HepG2 (cell line): ENCODE measurements around the gene MRPL51. TPM values are rescaled to one million over a fixed set of nuclear protein-coding genes. Genes with fewer than 3 reads are reported as not detected.

Experiments
- ATAC-seq: fragments of 200-7000 bp; cut with Tn5 transposase; 3 replicates; pipeline ENCODE4 v1.9.1; 2020; ENCODE audit warnings: mild to moderate bottlenecking, moderate library complexity
- BruUV-seq: library from RNA; stranded (reverse); fragments of 400-500 nt; replicated peaks from 2 replicates; lab custom pipeline; 2021; lab: Mats Ljungman, UMichigan
- CTCF ChIA-PET: fragments of 300-600 bp; formaldehyde crosslinking; extraction: SDS; loops from one replicate; lab custom pipeline; 2021; ENCODE audit warnings: low total read pairs, inconsistent platforms, low intra/inter-chr PET ratio; lab: Yijun Ruan, JAX
- POLR2A ChIA-PET: fragments of 350-600 bp; sonication (Branson Sonifier 250); formaldehyde crosslinking; loops from one replicate; lab custom pipeline; 2020; ENCODE audit warnings: antibody characterized with exemption, inconsistent platforms; lab: Yijun Ruan, JAX
- DNase-seq: peaks from one replicate; pipeline ENCODE4 v3.0.0-alpha.2; 2015; ENCODE audit warnings: low spot score
- FAIRE-seq: peaks from 3 replicates; lab custom pipeline; 2011; peaks lifted over from hg19 to GRCh38; lab: Jason Lieb, UNC
- H2AFZ ChIP-seq: one replicate; pipeline ENCODE4 v1.6.1; 2011; ENCODE audit warnings: low read length, inconsistent platforms
- H3K27ac ChIP-seq: fragments of 300-600 bp; 3 replicates; pipeline ENCODE4 v1.8.0; 2011; ENCODE audit warnings: mixed run types, mild to moderate bottlenecking, mixed read lengths, low read length, inconsistent platforms; ENCODE audit not compliant: insufficient read depth; ENCODE audit errors: extremely low read length
- H3K27me3 ChIP-seq, 2 experiments: fragments of 200-600 bp in 1 of 2; 2 replicates in 1 of 2; 3 replicates in 1 of 2; pipeline versions ENCODE4 v1.6.0 to v1.8.0; 2011; ENCODE audit warnings: low read length in 2 of 2, mild to moderate bottlenecking in 2 of 2, moderate library complexity in 2 of 2, inconsistent platforms in 1 of 2; ENCODE audit not compliant: insufficient read depth in 2 of 2, control insufficient read depth in 1 of 2
- H3K36me3 ChIP-seq, 2 experiments: fragments of 200-600 bp in 1 of 2; replicated peaks in 1 of 2; 2 replicates in 1 of 2; 3 replicates in 1 of 2; pipeline versions ENCODE4 v1.5.1 to v1.8.0; 2011; ENCODE audit warnings: low read length in 2 of 2, inconsistent platforms in 1 of 2; ENCODE audit not compliant: insufficient read depth in 2 of 2, control insufficient read depth in 1 of 2
- H3K4me1 ChIP-seq: 2 replicates; pipeline ENCODE4 v1.5.1; 2012; ENCODE audit warnings: low read length, inconsistent platforms; ENCODE audit not compliant: insufficient read depth
- H3K4me2 ChIP-seq: 2 replicates; pipeline ENCODE4 v1.6.0; 2011; ENCODE audit warnings: low read depth, low read length, inconsistent platforms
- H3K4me3 ChIP-seq, 3 experiments: fragments of 200-600 bp in 1 of 3; sonication (generic), shearing (Covaris generic) in 1 of 3; replicated peaks in 1 of 3; 2 replicates each; pipeline ENCODE4 v1.5.1; 2011 to 2016; ENCODE audit warnings: low read length in 3 of 3, inconsistent platforms in 2 of 3, low read depth in 2 of 3, mild to moderate bottlenecking in 2 of 3, control low read depth in 1 of 3, mixed read lengths in 1 of 3; ENCODE audit not compliant: insufficient read depth in 1 of 3
- H3K79me2 ChIP-seq: one replicate; pipeline ENCODE4 v1.6.1; 2011; ENCODE audit warnings: low read length, inconsistent platforms; ENCODE audit not compliant: insufficient read depth
- H3K9ac ChIP-seq: 2 replicates; pipeline ENCODE4 v1.6.0; 2011; ENCODE audit warnings: mild to moderate bottlenecking, low read depth, low read length, inconsistent platforms; ENCODE audit not compliant: insufficient read depth
- H3K9me3 ChIP-seq: 2 replicates; pipeline ENCODE4 v1.5.1; 2012; ENCODE audit warnings: mild to moderate bottlenecking, low read length
- H4K20me1 ChIP-seq: 2 replicates; pipeline ENCODE4 v1.6.0; 2011; ENCODE audit warnings: inconsistent platforms, mild to moderate bottlenecking, low read length, moderate library complexity; ENCODE audit not compliant: insufficient read depth
- BCLAF1 ChIP-seq: fragments of 450-650 bp; IDR thresholded peaks from 2 replicates; pipeline ENCODE4 v1.6.1; 2017; ENCODE audit warnings: mild to moderate bottlenecking
- GRHL1 ChIP-seq: sonication (generic); formaldehyde crosslinking; conservative IDR thresholded peaks from 2 replicates; pipeline ENCODE4 v1.8.0; 2022; ENCODE audit warnings: missing genetic modification reagents
- HDAC1 ChIP-seq: sonication (generic); formaldehyde crosslinking; IDR thresholded peaks from 2 replicates; pipeline ENCODE4 v1.5.1; 2020; ENCODE audit warnings: mild to moderate bottlenecking, missing genetic modification reagents
- KLF9 ChIP-seq: IDR thresholded peaks from 2 replicates; pipeline ENCODE4 v1.6.1; 2016; ENCODE audit warnings: low read depth
- NRL ChIP-seq: sonication (generic); formaldehyde crosslinking; IDR thresholded peaks from 2 replicates; pipeline ENCODE4 v1.5.0; 2020; ENCODE audit warnings: missing genetic modification reagents, mild to moderate bottlenecking, moderate library complexity, borderline replicate concordance
- PITX1 ChIP-seq: sonication (generic); formaldehyde crosslinking; IDR thresholded peaks from 2 replicates; pipeline ENCODE4 v1.5.1; 2020; ENCODE audit warnings: mild to moderate bottlenecking, missing genetic modification reagents
- TFDP2 ChIP-seq: sonication (generic); formaldehyde crosslinking; IDR thresholded peaks from 2 replicates; pipeline ENCODE4 v1.4.0; 2020; ENCODE audit warnings: missing genetic modification reagents
- ZFP91 ChIP-seq: sonication (generic); formaldehyde crosslinking; IDR thresholded peaks from 2 replicates; pipeline ENCODE4 v1.9.0; 2022; ENCODE audit warnings: missing genetic modification reagents, mild to moderate bottlenecking, borderline replicate concordance
- ZNF160 ChIP-seq: sonication (generic); formaldehyde crosslinking; IDR thresholded peaks from 2 replicates; pipeline ENCODE4 v1.8.0; 2022; ENCODE audit warnings: mild to moderate bottlenecking, inconsistent platforms, missing genetic modification reagents
- ZNF24 ChIP-seq: fragments of 450-650 bp; IDR thresholded peaks from 2 replicates; pipeline ENCODE4 v1.6.1; 2017; ENCODE audit warnings: antibody characterized with exemption, mild to moderate bottlenecking
- ZNF317 ChIP-seq: sonication (generic); formaldehyde crosslinking; IDR thresholded peaks from 2 replicates; pipeline ENCODE4 v1.5.0; 2020; ENCODE audit warnings: mild to moderate bottlenecking, missing genetic modification reagents
- ZNF530 ChIP-seq: sonication (generic); formaldehyde crosslinking; IDR thresholded peaks from 2 replicates; pipeline ENCODE4 v1.5.0; 2020; ENCODE audit warnings: low read depth, mild to moderate bottlenecking, missing genetic modification reagents
- ZNF660 ChIP-seq: sonication (generic); formaldehyde crosslinking; IDR thresholded peaks from 2 replicates; pipeline ENCODE4 v1.5.1; 2020; ENCODE audit warnings: mild to moderate bottlenecking, low read depth, missing genetic modification reagents, borderline replicate concordance
- ZNF713 ChIP-seq: sonication (generic); formaldehyde crosslinking; IDR thresholded peaks from 2 replicates; pipeline ENCODE4 v1.4.0; 2020; ENCODE audit warnings: mild to moderate bottlenecking, missing genetic modification reagents
- ZNF792 ChIP-seq: IDR thresholded peaks from 2 replicates; pipeline ENCODE4 v1.6.1; 2016
- WGBS: methylation state at CpG from one replicate; pipeline ENCODE4 v1.1.6; 2017; ENCODE audit warnings: low lambda C conversion rate; 5-methylcytosine and 5-hydroxymethylcytosine counted together
- in situ Hi-C: cut with HindIII; loops from 2 replicates; pipeline ENCODE4 v1.10.0; 2017; ENCODE audit warnings: low pct_unique_long_range_greater_than_20kb; ENCODE audit not compliant: extremely low pct_ligation_motif_present
- intact Hi-C: fragments of 100-400 bp; cut with micrococcal nuclease; formaldehyde crosslinking; loops from one replicate; pipeline ENCODE4 v1.10.0; 2022; ENCODE audit not compliant: unreplicated experiment
- polyA plus RNA-seq, 8 experiments: library from polyadenylated mRNA; depleted of rRNA in 3 of 8; stranded (reverse) in 7 of 8; unstranded in 1 of 8; fragments of >200 nt; fragmentation: Illumina TruSeq in 4 of 8; extraction: Trizol in 4 of 8; gene quantifications; 2 replicates each; pipeline versions ENCODE4 v1.2.1 to v1.2.3, GENCODE V29; 2011 to 2016; ENCODE audit warnings: low read depth in 4 of 8, missing spikeins in 1 of 8, mixed read lengths in 1 of 8; ENCODE audit not compliant: insufficient read depth in 1 of 8
- total RNA-seq, 5 experiments: library from RNA; depleted of rRNA; stranded (reverse); fragments of >200 nt; fragmentation: Illumina TruSeq; extraction: Trizol; gene quantifications; 2 replicates each; pipeline ENCODE4 v1.2.3, GENCODE V29; 2016; ENCODE audit warnings: low read depth in 1 of 5

Gene MRPL51
- total and polyA plus RNA-seq, 2 of the 13 experiments (the other 11 are each of a cell fraction or from before 2014, with no cell fraction given): 64.8 to 278 TPM

- FAIRE-seq (no peak), ATAC-seq (no peak), DNase-seq (no peak)
- no TSS peak for BruUV-seq
- no CpG with 5 or more reads among the region's 25 CpGs for WGBS
- in situ Hi-C loops: loop anchor here (10.0 kb wide), 1 partner anchor 110 kb away; no protein-coding TSS in a partner anchor
- no peak overlapping the region for H2AFZ ChIP-seq
- H3K4me1 ChIP-seq: peaks cover 53% of the 10 kb centered on the region
- no peaks in the 10 kb centered on the region for H3K9me3 ChIP-seq
- ChIA-PET POLR2A (interaction anchor here (0.8 to 3.2 kb wide), 45 partner anchors 9 to 464 kb away, joined by 3 to 54 read pairs (median 5); partner anchors contain the start of genes C12orf57, CDCA3, COPS7A and IFFO1), CTCF (no interaction called here)
- peak overlapping the region; percentile 94 to 99 (median 97) for H3K4me3 ChIP-seq
- peak overlapping the region; percentile 97 for H3K27ac ChIP-seq
- H3K79me2 ChIP-seq: peaks cover 33% of the 10 kb centered on the region
- no peaks in the 10 kb centered on the region; a peak in 1 of 5 replicates for H3K27me3 ChIP-seq
- H4K20me1 ChIP-seq: peaks cover 41% of the 10 kb centered on the region
- peak overlapping the region; percentile 96 for H3K9ac ChIP-seq
- peaks cover 4 to 50% of the 10 kb centered on the region in 2 experiments for H3K36me3 ChIP-seq
- peak overlapping the region; percentile 98 for H3K4me2 ChIP-seq
- intact Hi-C loops: loop anchor here (10.0 kb wide), 2 partner anchors 60 to 190 kb away; partner anchors contain the start of genes TNFRSF1A and VAMP1
- no peak for TF ChIP-seq ZNF660 (CRISPR knock-in tag)
- TF ChIP-seq GRHL1 (CRISPR knock-in tag): no peak
- TF ChIP-seq PITX1: no peak
- TF ChIP-seq KLF9 (CRISPR knock-in tag): no peak
- no peak for TF ChIP-seq NRL (CRISPR knock-in tag)
- no peak for TF ChIP-seq ZNF792 (CRISPR knock-in tag)
- 0 out of 2 replicates have a peak, but pooled peaks have one; percentile 3 for TF ChIP-seq ZNF24
- no peak for TF ChIP-seq BCLAF1
- TF ChIP-seq ZFP91: no peak
- no peak for TF ChIP-seq HDAC1 (CRISPR knock-in tag)
- TF ChIP-seq TFDP2 (CRISPR knock-in tag): no peak
- no peak for TF ChIP-seq ZNF317 (CRISPR knock-in tag)
- 0 out of 2 replicates have a peak, but pooled peaks have one; percentile 59 for TF ChIP-seq ZNF530
- no peak for TF ChIP-seq ZNF713
- 0 out of 2 replicates have a peak, but pooled peaks have one; percentile 10 for TF ChIP-seq ZNF160 (CRISPR knock-in tag)
Observed at GRCh38 chr12:6534695-6534944, 41.6 kb upstream of the MRPL51 start.
